Limb (tissue), 2 donors: ENCODE data around the gene UACA.
"Not testable (repeated sequence)": the region's sequence is repeated elsewhere in the genome, so short reads cannot be mapped to it uniquely, and the experiment has no call there.

Experiments
- DNase-seq, 2 donors: peaks; one replicate each; pipeline ENCODE4 v3.0.0-alpha.2; 2016; ENCODE audit errors: extremely low spot score in 2 of 2

Gene UACA

GRCh38 chr15:70669966-70670658 lies 93.2 kb downstream of the UACA start:
- no peak for DNase-seq

- DNase-seq: no peak
Measured at GRCh38 chr15:70669006-70669602, 94.3 kb downstream of the UACA start.

DNA sequence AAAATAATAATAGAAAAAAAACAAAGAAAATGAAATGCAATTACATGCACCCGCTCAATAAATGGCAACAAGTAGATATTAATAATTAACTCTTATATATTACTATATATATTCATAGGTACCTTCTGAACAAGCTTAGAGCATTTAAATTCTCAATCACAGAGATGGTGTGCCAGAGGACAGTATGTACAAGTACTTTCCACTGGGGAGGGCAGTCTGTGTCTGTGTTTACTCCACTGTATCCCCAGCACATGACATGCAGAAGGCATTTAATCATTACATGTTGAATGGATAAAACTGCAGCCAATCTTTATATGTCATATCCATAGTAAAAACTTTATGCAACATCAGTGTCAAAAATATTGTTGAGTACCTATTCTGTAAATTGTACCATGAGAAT lies 97.8 kb downstream of the UACA start:
- DNase-seq: no peak

DNA sequence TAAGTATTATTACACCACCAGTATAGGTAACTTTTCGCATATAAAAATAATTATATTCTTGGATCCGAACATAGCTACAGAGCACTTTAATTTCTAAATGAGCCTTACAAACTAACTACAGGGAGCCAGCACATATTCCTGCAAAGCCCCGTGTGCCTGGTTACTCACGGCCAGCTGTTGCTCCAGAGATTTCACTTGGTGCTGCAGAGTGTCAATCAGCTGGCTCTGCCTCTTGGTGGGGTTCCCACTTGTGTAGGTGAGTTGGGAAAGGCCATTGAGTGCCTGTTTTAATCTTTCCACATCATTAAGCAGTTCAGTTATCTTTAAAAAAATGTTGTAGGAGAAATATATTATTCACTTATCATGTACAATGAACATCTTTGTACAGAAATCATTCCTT lies 98.9 kb downstream of the UACA start:
- no peak for DNase-seq

DNA sequence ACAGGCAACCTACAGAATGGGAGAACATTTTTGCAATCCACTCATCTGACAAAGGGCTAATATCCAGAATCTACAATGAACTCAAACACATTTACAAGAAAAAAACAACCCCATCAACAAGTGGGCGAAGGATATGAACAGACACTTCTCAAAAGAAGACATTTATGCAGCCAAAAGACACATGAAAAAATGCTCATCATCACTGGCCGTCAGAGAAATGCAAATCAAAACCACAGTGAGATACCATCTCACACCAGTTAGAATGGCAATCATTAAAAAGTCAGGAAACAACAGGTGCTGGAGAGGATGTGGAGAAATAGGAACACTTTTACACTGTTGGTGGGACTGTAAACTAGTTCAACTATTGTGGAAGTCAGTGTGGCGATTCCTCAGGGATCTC lies 100.3 kb downstream of the UACA start:
- DNase-seq: not testable (repeated sequence)

DNA sequence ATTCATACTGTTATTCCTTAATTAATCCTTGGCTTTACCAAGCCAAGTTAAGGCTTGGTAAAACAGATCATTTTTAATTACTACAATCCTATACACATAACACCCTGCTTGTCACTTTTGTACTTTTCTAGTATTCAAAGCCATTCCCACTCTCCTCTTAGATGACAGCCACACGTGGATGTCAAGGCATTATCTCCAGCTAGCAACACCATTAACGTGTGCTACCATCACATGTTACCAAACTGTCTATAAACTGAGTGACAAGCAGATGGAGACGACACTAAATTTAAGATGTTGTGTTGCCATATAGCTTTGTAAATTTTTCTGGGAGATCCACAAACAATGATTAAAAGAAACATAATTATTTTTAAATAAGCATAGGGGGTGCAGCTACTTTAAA lies 103.7 kb downstream of the UACA start:
- DNase-seq: no peak

DNA sequence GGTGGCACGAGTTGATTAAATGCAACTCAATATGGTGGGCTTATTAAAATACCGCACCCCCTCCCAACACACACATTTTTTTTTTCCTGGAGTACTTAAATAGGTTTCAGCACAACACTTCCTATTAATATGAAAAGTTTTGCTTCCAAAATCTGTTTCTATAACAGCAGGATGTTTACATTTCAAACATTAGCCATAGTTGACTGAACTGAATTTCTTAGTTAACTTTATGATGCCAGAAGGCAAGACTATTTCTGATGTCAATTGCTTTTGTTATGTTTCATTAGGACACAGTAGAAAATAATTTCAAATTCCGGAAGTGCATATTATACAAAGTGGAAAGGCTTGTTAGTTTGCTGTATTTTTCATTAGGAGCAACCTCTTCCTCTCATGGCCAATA lies 104.7 kb downstream of the UACA start:
- DNase-seq: no peak

- no peak for DNase-seq
Measured at GRCh38 chr15:70653426-70653825, 109.9 kb downstream of the UACA start.

DNA sequence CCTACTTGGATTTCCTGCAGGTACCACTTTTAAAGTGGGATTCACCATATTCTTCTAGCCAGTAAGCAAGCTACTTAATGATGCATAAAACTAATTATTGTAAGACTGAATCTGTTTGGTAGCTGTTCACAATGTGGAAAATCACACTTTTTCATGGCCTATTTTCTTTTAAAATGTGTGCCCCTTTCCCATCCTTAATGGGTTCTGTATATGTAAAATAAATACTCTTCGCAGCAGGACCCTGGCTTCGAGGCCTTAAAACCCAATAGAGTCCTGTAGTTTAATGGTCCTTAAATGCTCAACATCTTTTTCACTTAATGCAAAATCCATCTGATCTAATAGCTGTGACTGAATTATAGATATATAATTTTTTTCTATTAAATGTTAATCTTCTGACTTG lies 111.0 kb downstream of the UACA start:
- no peak for DNase-seq

GRCh38 chr15:70651303-70651845 lies 112.0 kb downstream of the UACA start:
- DNase-seq: no peak

DNA sequence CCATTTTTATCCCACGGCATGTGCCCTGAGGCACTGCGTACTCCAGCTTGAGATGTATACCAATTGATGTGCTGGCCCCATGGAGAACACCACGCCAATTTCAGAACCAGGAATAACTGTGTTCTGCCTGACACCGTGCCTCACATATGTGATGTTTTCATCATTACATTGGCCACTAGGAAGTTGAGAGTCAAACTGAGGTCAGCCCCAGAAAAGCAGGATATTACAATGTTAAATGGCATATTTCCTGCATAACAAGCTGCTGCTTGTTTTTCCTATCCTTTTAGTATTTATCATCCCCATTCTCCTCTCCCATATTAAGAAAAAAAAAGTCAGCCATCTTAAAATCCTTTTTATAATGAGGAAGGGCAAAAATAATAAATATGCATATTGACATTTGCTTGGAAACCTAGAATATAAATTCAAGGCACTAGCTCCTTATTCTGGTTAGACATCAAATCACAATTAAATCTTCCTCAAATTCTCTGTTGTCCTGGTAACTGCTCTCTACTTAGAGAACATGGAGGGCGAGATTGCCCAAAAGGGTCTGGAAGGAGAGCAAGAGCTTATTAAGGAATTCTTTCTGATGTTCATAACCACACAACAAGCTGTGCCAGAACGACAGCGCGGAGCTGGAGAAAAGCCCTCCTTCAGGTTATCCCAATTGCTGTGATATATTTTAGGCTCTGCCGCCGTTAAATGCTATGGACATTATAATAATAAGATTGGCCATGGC lies 112.6 kb downstream of the UACA start:
- no peak for DNase-seq

DNA sequence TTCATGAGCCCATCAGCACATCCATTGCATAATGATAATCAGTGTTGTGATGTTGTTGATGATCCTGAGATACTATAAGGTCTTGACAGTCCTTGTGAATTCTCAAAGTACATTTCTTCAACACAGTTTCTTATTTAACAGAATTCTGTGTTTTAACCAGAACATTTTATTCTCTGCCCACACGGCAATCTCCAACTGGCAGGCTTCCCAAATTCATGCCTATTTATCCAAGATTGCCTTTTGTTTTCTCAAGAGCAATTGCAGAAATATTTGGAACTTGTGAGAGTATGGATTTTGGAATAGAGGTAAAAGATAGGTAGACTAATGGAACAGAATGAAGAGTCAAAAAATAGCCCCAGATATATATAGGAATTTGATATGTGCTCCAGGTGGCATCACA lies 116.0 kb downstream of the UACA start:
- no peak for DNase-seq

GRCh38 chr15:70646169-70646568 lies 117.2 kb downstream of the UACA start:
- DNase-seq: no peak

- DNase-seq: no peak
Measured at GRCh38 chr15:70643783-70644125, 119.6 kb downstream of the UACA start.

GRCh38 chr15:70643106-70643782 lies 120.1 kb downstream of the UACA start:
- DNase-seq: no peak

DNA sequence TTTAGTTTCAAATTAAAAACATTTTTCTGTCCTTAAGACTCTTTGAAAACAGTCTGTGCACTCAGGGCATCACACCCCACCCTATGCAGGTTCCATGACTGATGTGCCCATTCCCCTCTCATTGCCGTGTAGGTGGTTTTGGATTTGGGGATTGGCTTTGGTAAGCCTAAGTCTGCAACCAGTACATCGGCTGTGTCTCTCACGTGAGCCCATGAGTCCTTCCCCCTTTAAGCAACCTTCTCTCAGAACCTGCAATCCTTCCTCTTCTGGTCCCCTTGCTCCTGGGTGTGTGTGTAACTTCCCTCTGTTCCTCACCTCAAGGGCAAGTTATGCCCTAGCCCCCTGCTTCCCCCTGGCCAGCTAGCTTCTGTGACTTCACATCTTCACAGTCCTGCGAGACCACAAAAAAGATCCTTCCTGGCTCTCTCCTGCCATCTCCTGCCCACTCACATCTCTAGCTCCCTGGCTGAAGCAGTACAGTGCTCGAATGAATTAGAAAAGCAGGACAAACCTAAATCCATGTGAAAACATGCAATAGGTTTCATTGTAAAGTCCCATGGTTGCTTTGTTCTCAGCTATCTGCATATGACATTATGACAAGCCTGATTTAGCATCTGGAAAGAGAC lies 126.7 kb downstream of the UACA start:
- DNase-seq: peak; percentile 27 to 56

DNA sequence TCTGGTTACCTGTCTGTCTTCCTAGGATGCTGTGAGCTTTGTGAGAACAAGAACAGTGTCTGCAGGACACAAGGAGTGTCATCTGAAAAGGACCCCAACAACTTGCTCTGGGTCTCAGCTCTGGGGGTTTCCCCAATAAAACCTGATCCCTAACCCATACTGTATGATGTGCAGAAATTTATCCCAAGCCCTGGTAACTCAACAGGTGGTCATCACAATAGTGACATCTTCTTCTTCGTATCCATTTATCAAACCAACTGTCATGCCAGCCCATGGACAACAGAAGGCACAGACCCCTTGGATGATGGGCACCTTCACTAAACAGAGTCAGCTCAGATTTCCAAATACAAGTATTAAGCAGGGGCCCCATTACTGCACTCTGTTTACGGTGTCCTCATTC lies 127.5 kb downstream of the UACA start:
- DNase-seq: no peak

DNA sequence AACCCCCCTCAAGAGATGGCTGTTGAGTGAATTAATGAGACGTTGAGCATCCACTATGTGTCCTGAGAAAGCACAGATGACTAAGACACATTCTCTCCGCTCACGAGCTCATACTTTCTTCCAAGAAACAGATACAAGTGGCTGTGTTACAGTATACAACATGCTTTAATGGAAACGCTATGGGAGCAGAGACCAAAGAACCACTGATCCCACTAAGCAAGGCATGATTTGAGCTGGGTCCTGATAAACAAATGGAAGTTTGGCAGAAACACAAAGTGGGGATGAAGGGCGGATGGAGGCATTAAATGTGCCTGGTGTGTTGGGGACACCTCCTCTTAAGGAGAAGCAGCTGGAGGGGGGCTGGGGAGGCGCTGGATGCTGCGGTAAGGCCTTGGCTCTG lies 129.4 kb downstream of the UACA start:
- DNase-seq: no peak

DNA sequence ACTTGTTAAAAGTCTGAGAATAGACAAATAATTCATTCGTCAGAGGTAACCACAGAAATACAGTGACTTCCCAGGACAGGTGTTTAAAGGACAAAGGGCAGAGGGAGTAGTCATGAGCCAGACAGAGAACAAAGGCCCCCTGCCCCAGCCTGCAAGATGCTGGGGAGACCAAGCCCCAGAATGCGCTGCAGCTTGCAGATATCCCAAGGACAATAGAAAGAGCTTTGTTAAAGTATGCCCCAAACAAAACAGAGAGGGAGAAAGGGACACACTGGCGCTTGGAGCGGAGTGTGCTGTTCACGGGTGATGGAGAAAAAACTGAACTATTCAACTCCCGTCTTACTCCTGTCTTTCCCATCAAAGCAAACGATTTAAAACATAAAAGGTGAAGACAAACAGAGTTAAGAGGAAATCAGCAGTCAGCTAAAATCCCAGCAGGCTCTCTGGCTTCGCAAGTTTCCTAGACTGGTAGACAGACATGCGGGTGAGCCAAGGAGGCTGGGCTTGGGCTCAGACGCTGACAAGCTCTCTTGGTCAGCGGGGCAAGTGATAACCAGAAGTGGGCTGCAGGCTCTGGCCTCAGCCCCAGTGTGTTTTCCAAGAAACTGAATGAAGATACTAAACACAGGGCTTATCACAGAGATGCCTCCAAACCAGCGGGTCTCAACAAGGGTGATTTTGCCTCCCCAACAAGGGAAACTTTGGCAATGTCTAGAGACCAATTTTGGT lies 130.1 kb downstream of the UACA start:
- DNase-seq: no peak

GRCh38 chr15:70632491-70633102 lies 130.8 kb downstream of the UACA start:
- no peak for DNase-seq

DNA sequence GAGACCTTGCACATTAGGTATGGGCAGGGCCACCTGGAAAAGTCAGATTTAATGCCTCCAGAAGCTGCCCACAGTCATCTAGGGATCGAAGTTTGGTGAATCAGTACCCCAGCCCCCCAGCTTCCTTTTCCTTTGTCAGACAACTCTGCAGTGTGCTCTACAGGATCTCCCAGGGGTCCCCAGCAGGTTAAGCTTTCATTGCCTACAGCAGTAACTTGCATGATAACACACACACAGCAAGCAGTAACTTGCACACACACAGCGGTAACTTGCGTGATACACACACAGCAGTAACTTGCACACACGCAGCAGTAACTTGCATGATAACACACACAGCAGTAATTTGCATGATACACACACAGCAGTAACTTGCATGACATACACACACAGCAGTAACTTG lies 131.3 kb downstream of the UACA start:
- no peak for DNase-seq
